ENCODE data around the gene KIFC3. TPM values are rescaled to one million over a fixed set of nuclear protein-coding genes. Genes with fewer than 3 reads are reported as not detected.
A peak's percentile ranks its signal among the peaks of the same experiment; 100 is the strongest.

KIFC3 gene
- total RNA-seq, 1 experiment from 2014 or later: not detected

DNA sequence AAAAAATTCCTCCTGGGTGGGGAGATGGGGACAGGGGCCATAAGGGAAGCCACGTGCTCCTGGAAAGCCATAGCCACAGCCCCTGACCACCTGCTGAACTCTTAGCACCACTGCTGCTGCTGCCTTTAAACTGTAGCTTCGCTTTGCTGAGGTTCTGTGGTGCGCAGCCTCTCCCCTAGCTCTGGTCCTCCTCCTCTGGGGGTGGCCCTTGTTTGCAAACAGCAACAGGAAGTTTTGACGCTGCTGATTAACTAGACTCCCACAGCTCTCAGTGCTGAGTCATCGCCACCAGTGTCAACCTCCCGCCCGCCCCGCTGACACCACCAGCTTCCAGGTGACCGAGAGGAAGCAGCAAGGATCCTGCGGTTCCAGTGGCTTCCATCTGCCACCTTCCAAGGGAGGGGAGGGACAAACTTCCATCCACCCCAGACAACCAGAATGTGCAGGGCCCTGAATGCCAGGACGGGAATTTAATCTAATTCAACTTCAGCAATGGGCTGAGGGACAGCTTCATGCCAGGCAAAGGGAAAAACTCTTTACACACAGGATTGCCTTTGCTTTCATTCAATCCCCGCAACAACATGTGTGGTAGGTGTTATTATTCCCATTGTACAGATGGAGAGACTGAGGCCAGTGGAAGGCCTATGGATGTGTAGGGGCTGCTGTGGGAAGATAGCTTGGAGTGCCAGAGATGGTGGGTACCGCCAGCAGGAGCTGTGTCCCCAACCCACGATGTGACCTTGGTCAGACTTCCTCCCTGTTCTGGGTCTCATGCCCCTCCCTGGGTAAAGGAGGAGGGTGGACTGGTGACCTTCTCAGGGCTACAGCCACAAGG, 8.1 kb upstream of the KIFC3 start:
- H3K9ac ChIP-seq (ENCODE audit: low read length): no peak overlapping the region
- no peaks in the 10 kb centered on the region for H3K27me3 ChIP-seq (ENCODE audit: low read length)
- H3K4me3 ChIP-seq (ENCODE audit: low read length): no peak overlapping the region
- H3K4me2 ChIP-seq (ENCODE audit: low read depth, low read length, poor library complexity, severe bottlenecking): no peak overlapping the region
- H3K9me3 ChIP-seq (ENCODE audit: low read length): no peaks in the 10 kb centered on the region
- no peaks in the 10 kb centered on the region for H3K79me2 ChIP-seq (ENCODE audit: low read length)
- DNase-seq: no peak
- H2AFZ ChIP-seq (ENCODE audit: low read length): no peak overlapping the region
- H3K9me2 ChIP-seq (replicated peaks; ENCODE audit: insufficient read depth, low read length): no peaks in the 10 kb centered on the region
- H3K4me1 ChIP-seq (ENCODE audit: low read length): no peaks in the 10 kb centered on the region
- H4K20me1 ChIP-seq (ENCODE audit: insufficient read depth, low read depth, low read length): no peaks in the 10 kb centered on the region
- H3K36me3 ChIP-seq (ENCODE audit: insufficient read depth, low read length): no peaks in the 10 kb centered on the region
- H3K27ac ChIP-seq (ENCODE audit: low read length): no peak overlapping the region

DNA sequence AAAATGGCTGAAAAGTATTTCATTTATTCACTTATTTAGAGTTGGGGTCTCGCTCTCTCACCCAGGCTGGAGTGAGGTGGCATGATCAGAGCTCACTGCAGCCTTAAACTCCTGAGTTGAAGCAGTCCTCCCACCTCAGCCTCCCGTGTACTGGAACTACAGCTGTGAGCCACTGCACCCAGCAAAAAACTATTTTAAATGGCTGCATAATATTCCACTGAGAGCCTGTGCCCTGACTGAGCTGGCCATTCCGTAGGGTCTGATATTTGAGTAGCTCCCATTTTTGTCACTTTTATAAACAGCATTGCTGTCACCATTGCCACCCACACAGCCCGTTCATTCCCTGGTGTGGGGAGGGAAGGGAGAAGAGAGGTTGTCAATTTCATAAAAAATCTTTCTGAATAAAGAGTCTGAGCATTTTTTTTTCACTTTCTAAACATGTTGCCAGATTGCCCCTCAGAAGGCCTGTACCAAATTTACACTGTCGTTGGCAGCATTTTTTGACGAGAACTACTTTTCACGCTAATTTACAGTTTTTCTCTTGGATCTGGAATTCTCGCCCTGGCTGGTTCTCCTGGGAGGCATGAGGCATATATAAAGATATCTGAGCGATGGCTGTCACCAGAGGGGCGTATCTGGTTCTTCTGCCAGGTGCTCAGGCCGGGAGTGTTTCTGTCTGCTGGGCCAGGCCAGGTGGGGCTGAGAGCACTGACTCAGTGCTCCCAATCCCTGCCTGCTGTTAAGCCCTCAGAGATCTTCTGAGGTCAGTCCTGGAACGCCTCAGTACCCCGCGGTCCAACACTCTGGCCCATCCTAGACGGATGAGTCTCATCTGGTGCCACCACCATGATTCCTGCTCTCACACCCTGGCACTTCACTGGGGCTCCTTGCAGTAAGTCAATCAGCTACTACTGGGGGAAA, 7.2 kb upstream of the KIFC3 start:
- Histone ChIP-seq H3K9me2 (replicated peaks; ENCODE audit: insufficient read depth, low read length) (no peaks in the 10 kb centered on the region), H3K27ac (ENCODE audit: low read length) (no peak overlapping the region), H3K36me3 (ENCODE audit: insufficient read depth, low read length) (no peaks in the 10 kb centered on the region), H3K4me3 (ENCODE audit: low read length) (no peak overlapping the region), H3K9me3 (ENCODE audit: low read length) (no peaks in the 10 kb centered on the region), H3K9ac (ENCODE audit: low read length) (no peak overlapping the region), H2AFZ (ENCODE audit: low read length) (no peak overlapping the region), H3K27me3 (ENCODE audit: low read length) (no peaks in the 10 kb centered on the region), H3K4me2 (ENCODE audit: low read depth, low read length, poor library complexity, severe bottlenecking) (no peak overlapping the region), H3K79me2 (ENCODE audit: low read length) (no peaks in the 10 kb centered on the region), H3K4me1 (ENCODE audit: low read length) (no peaks in the 10 kb centered on the region), H4K20me1 (ENCODE audit: insufficient read depth, low read depth, low read length) (no peaks in the 10 kb centered on the region)
- no peak for DNase-seq

DNA sequence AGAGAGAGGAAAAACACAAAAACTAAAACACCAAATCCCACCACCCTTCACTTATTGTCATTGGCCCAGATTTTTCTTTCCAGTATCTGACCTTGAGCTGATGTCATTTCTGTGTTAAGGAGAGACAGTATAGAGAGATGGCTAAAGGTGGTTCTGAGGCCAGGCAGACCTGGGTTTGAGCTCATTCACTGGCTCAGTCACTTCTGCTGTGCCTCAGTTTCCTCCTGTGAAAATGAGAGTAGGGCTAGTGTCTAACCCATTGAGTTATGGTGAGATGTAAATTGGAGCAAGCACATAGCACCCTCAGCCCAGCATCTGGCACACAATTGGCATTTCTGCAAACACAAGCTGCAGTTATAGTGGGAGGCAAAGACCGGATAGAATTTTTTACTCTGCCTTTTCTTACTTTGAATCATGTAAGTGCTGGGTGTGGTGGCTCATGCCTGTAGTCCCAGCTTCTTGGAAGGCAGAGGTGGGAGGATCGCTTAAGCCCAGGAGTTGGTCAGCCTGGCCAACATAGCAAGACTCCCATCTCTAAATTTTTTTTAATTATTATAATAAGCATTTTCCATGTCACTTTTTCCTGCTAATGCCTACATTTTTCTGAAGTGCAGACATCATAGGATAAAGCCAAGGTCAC, 6.4 kb upstream of the KIFC3 start:
- Histone ChIP-seq H3K9ac (ENCODE audit: low read length) (no peak overlapping the region), H3K4me1 (ENCODE audit: low read length) (no peaks in the 10 kb centered on the region), H3K4me2 (ENCODE audit: low read depth, low read length, poor library complexity, severe bottlenecking) (no peak overlapping the region), H3K36me3 (ENCODE audit: insufficient read depth, low read length) (no peaks in the 10 kb centered on the region), H2AFZ (ENCODE audit: low read length) (no peak overlapping the region), H3K9me2 (replicated peaks; ENCODE audit: insufficient read depth, low read length) (no peaks in the 10 kb centered on the region), H3K79me2 (ENCODE audit: low read length) (no peaks in the 10 kb centered on the region), H3K27ac (ENCODE audit: low read length) (no peak overlapping the region), H4K20me1 (ENCODE audit: insufficient read depth, low read depth, low read length) (no peaks in the 10 kb centered on the region), H3K27me3 (ENCODE audit: low read length) (no peaks in the 10 kb centered on the region), H3K9me3 (ENCODE audit: low read length) (no peaks in the 10 kb centered on the region), H3K4me3 (ENCODE audit: low read length) (no peak overlapping the region)
- no peak for DNase-seq

DNA sequence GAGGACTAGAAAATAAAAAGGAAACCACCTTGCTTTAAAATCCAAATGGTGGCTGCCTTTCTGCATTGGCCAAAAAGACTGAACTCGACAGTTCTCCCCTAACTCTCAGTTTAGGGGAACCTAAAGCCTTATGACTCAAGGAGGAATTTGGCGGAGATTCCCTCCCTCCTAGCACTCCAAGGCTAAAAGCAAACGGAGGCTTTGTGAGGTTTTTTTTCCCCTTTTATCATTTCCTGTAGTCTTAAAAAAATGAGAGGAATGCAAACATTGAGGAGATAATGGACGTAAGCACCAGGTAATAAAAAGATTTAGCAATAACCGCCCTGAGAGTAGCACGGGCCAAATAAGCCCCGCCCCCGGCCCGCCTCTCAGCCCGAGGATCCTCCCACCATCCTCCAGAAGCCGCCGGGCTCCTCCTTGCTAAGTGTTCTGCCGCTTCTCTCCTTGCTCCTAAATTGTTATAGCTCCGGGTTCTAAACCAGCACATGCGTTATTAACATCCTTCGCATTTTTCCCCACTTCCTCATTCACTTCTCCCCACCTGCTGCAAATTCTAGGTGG, 5.8 kb upstream of the KIFC3 start:
- H3K36me3 ChIP-seq (ENCODE audit: insufficient read depth, low read length): no peaks in the 10 kb centered on the region
- H3K4me3 ChIP-seq (ENCODE audit: low read length): no peak overlapping the region
- no peaks in the 10 kb centered on the region for H4K20me1 ChIP-seq (ENCODE audit: insufficient read depth, low read depth, low read length)
- no peak overlapping the region for H3K9ac ChIP-seq (ENCODE audit: low read length)
- no peak overlapping the region for H3K27ac ChIP-seq (ENCODE audit: low read length)
- no peaks in the 10 kb centered on the region for H3K79me2 ChIP-seq (ENCODE audit: low read length)
- no peaks in the 10 kb centered on the region for H3K27me3 ChIP-seq (ENCODE audit: low read length)
- peak; percentile 75 for DNase-seq
- H2AFZ ChIP-seq (ENCODE audit: low read length): no peak overlapping the region
- no peaks in the 10 kb centered on the region for H3K4me1 ChIP-seq (ENCODE audit: low read length)
- no peaks in the 10 kb centered on the region for H3K9me2 ChIP-seq (replicated peaks; ENCODE audit: insufficient read depth, low read length)
- no peak overlapping the region for H3K4me2 ChIP-seq (ENCODE audit: low read depth, low read length, poor library complexity, severe bottlenecking)
- H3K9me3 ChIP-seq (ENCODE audit: low read length): no peaks in the 10 kb centered on the region

DNA sequence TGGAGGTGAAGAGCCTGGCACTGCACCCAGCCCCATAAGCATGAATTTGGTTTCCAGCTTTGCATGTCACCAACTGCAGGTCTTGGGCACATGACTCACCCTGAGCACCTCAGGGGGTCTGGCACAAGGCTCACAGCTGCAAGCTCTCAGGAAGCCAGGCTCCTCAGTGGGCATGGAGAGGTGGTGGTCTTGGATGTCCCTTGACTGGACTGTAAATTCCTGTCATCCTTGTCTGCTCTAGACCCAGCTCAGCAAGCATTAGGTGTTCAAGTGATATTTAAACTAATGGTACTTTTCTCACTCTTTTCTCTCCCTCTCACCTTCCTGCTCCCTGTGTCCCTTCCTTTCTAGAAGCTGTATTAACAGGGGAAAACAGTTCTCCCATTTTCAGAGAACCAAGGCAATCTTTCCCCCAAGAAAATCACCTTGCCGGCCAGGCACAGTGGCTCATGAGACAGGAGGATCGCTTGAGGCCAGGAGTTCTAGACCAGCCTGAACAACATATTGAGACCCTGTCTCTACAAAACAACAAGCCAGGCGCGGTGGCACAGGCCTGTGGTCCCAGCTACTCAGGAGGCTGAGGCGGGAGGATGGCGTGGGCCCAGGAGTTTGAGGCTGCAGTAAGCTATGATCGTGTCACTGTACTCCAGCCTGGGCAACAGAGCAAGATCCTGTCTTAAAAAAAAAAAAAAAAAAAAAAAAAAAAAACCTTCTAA, 5.1 kb upstream of the KIFC3 start:
- Histone ChIP-seq H3K4me2 (ENCODE audit: low read depth, low read length, poor library complexity, severe bottlenecking) (no peak overlapping the region), H3K27me3 (ENCODE audit: low read length) (no peaks in the 10 kb centered on the region), H2AFZ (ENCODE audit: low read length) (no peak overlapping the region), H3K4me1 (ENCODE audit: low read length) (no peaks in the 10 kb centered on the region), H3K4me3 (ENCODE audit: low read length) (no peak overlapping the region), H3K27ac (ENCODE audit: low read length) (no peak overlapping the region), H3K9ac (ENCODE audit: low read length) (no peak overlapping the region), H4K20me1 (ENCODE audit: insufficient read depth, low read depth, low read length) (no peaks in the 10 kb centered on the region), H3K79me2 (ENCODE audit: low read length) (no peaks in the 10 kb centered on the region), H3K9me3 (ENCODE audit: low read length) (no peaks in the 10 kb centered on the region), H3K36me3 (ENCODE audit: insufficient read depth, low read length) (no peaks in the 10 kb centered on the region), H3K9me2 (replicated peaks; ENCODE audit: insufficient read depth, low read length) (no peaks in the 10 kb centered on the region)
- DNase-seq: no peak

DNA sequence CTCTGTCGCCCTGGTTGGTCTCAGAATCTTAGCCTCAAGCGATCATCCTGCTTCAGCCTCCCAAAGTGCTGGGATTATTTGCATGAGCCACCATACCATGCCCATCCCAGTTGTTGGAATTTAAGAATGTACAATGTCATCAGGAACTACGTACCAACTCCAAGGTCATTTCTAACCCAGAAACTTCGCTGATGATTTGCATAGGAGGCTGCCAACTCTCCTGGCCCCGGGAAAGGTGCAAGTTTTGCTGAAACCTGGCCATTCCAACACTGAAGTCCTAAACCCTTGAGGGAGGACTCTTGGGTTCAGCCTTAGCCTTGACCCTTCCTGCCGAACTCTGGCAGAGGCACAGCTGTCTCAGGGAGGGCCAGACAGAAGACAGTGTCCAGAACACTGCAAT, 2.9 kb upstream of the KIFC3 start:
- no peaks in the 10 kb centered on the region for H3K4me1 ChIP-seq (ENCODE audit: low read length)
- H3K9ac ChIP-seq (ENCODE audit: low read length): no peak overlapping the region
- no peak for DNase-seq
- no peaks in the 10 kb centered on the region for H3K79me2 ChIP-seq (ENCODE audit: low read length)
- no peaks in the 10 kb centered on the region for H3K9me3 ChIP-seq (ENCODE audit: low read length)
- H3K4me3 ChIP-seq (ENCODE audit: low read length): no peak overlapping the region
- no peak overlapping the region for H2AFZ ChIP-seq (ENCODE audit: low read length)
- no peak overlapping the region for H3K27ac ChIP-seq (ENCODE audit: low read length)
- H4K20me1 ChIP-seq (ENCODE audit: insufficient read depth, low read depth, low read length): no peaks in the 10 kb centered on the region
- no peak overlapping the region for H3K4me2 ChIP-seq (ENCODE audit: low read depth, low read length, poor library complexity, severe bottlenecking)
- no peaks in the 10 kb centered on the region for H3K36me3 ChIP-seq (ENCODE audit: insufficient read depth, low read length)
- no peaks in the 10 kb centered on the region for H3K9me2 ChIP-seq (replicated peaks; ENCODE audit: insufficient read depth, low read length)
- no peaks in the 10 kb centered on the region for H3K27me3 ChIP-seq (ENCODE audit: low read length)

DNA sequence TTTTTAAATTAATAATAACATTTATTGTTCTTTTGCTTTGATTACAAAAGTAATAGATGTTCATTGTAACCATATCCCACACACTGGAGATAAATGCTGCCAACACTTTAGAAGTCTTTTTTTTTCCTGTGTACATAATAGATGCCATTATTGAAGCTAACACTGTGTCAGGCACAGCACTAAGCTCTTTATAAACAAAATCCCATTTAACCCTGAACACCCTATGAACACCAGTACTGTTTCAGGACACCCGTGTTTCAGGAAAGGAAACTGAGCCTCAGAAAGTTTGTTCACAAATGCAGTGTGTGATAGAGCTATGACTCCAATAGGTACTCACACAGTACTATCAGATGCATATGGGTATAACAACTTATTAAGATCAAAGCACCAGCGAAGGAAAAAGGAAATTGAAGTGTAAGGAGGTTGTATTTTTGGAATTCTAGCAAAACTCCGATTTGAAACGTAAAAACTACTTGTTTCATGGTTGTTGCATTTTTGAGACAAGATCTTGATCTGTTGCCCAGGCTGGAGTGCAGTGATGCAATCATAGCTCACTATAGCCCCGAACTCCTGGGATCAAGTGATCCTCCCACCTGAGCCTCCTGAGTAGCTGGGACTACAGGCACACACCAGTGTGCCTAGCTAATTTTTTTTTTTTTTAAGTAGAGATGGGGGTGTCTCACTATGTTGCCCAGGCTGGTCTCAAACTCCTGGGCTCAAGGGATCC, 2.0 kb upstream of the KIFC3 start:
- Histone ChIP-seq H3K79me2 (ENCODE audit: low read length) (no peaks in the 10 kb centered on the region), H3K9ac (ENCODE audit: low read length) (no peak overlapping the region), H3K4me1 (ENCODE audit: low read length) (no peaks in the 10 kb centered on the region), H3K4me3 (ENCODE audit: low read length) (no peak overlapping the region), H3K27me3 (ENCODE audit: low read length) (no peaks in the 10 kb centered on the region), H4K20me1 (ENCODE audit: insufficient read depth, low read depth, low read length) (no peaks in the 10 kb centered on the region), H3K9me2 (replicated peaks; ENCODE audit: insufficient read depth, low read length) (no peaks in the 10 kb centered on the region), H2AFZ (ENCODE audit: low read length) (no peak overlapping the region), H3K27ac (ENCODE audit: low read length) (no peak overlapping the region), H3K36me3 (ENCODE audit: insufficient read depth, low read length) (no peaks in the 10 kb centered on the region), H3K9me3 (ENCODE audit: low read length) (no peaks in the 10 kb centered on the region), H3K4me2 (ENCODE audit: low read depth, low read length, poor library complexity, severe bottlenecking) (no peak overlapping the region)
- DNase-seq: no peak
